GM04503 (cell line): Measurements from ENCODE around the gene ARID5B.

Experiments used
- DNase-seq: peaks from one replicate; pipeline ENCODE4 v3.0.0-alpha.2; 2012; ENCODE audit warnings: low read depth

The ARID5B gene

DNA sequence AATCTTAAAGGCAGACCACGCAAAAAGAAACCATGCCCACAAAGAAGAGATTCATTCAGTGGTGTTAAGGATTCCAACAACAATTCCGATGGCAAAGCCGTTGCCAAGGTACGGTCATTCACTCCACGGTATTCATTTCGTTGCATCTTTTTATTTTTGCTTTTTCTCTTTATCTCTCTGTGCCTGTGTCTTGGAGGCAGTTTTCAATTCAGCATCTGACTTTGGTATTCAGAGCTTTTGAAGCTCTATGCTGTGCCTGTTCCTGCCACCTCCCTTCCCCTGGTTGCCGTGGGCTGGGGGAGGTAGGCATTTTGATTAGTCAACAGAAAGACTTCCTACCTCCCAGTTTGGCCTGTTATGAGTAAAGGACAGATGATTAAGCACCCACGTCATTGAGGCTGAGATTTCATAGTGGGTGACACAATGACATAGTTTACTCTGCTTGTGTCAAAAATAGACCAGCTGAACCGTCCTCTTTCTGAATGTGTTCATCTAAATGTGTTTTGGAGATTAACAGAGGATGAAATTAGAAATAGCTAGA lies 149.5 kb downstream of the ARID5B start:
- peak; percentile 84 for DNase-seq

DNA sequence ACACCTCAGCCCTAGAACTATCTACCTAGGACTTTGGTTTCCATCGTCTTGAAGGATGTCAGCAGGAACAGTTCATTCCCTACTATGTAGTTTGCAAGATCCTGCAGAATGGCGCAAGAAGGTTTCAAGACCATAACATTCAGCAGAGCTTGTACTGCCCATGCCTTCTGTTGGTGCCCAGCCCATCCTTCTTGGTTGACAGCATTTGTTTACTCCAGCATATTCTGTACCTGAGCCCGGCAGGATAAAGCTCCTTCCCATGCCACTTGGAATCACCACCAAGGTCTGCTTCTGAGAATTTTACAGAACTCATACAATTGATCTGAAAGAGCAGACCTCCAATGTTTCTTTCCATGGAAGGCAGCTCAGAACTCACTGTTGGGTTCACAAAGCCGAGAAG lies 150.8 kb downstream of the ARID5B start:
- DNase-seq, result no peak

DNA sequence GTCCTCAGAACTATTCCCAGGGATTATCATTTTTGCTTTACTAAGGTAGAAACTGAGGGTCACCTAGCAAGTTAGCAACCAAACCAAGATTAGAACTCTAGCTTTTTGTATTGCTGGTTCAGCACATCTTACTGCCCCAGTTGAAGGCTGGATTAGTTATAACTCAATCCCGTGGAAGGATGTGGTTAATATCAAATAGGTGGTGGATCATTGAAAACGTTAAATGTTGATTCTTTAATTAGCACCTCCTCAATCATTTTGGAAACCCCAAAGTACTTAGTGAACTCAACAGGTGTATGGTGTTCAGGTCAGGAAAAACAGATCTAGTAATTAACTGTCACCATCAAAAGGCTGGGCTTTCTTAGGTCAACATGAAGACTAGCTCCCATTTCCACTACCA lies 152.4 kb downstream of the ARID5B start:
- no peak for DNase-seq

DNA sequence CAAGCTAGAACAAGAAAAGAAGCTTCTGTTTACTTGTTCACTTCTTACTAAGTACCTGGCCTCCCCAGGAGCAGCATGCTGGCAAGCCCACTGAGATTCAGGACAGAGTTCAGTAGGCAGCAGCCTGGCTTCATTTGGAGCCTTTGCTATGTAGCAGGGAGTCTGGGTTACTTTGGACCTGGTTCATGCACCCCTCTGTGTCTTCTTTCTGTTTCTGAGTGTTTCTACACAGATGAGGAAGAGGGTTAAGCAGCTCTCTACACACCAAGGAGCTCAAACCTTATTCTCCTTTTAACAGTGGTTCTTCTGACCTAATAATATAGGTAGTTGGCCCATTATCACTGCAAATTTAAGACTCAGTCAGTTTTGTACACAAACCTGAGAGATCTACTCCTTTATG lies 152.9 kb downstream of the ARID5B start:
- no peak for DNase-seq

DNA sequence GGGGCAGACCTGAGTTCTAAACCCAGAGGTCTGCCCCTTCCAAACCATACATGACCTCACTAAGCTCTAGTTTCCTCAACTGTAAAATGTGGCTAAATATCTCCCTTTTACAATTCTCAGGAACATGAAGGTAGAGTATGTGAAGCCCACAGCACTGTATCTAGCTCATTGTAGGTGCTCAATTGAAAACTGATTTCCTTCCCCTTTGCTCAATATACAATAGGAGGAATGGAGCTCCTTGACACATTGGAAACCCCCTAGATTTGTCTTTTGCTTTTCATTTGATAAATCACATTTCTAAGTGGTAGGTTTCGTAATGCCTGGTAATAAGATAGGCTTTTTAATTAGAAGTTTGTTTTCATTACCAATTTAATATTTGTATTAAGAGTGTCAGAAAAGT lies 153.3 kb downstream of the ARID5B start:
- no peak for DNase-seq

DNA sequence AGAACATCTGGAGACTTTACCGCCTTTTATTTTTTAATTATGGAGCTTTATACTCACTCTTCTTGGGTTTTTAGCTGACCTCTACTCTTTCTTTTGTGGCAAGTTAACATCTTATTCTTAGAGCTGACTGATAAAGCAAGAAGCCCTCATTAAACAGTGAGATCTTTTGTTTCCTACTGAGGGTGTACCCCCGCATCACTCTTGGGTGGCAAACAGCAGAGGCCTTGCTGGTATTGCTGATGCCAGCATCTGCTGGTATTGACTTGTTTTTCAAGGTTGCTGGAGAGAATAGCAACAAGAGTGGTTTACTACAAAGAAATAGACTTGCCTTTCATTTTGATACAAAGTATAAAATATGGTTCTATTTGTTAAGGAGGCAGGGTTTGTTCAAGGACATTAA lies 154.7 kb downstream of the ARID5B start:
- DNase-seq, result no peak

DNA sequence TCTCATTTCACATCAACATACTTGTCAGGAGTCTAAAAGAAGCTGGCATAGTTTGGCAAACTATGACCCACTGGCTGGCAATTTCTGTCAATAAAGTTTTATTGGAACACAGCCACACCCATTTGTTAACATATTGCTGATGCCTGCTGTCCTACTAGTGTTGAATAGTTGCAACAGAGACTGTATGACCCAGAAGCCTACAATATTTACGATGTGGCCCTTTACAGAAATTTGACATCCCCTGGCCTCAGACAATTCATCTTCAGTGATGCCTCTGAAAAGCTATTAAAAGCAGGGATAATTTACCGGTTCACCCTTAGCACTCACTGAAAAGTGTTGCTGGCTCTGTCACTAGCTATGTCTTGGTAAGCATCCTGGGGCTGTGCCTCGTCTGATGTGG lies 155.2 kb downstream of the ARID5B start:
- no peak for DNase-seq

DNA sequence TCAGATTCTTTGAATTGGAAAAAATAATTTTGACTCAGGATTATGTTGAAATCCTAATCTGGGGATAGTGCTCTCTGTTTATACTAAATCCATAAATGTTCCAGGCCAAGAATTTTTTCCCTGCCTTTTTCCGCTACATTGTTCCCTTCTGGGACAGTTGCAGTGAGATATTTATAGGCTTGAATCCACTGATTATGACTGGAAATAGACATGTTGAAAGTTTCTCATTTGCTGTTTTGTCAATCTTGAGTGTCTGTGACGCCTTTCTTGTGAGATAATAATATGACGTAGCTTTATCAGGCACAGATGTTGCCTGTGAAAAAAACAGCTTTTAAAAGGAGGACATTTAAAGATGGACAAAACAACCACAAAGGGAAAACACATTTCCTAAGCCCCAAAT lies 155.9 kb downstream of the ARID5B start:
- DNase-seq, result no peak

DNA sequence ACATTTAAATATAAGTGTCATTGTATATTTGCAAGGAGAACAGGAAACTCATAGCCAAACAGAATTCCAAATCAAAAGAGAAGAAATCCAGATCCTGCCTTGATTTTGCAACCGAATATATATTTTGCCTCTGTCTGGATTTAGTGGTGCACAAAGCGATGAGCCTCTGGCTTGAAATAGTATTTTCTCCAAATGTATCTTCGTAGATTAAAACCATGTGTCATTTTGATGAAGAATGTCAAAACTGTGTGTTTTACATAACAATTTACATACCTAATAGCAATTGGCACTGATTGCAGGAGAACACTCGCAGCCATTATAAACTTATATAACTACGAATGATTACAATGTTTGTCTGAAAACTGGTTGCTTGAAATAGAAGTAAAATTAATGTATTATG lies 156.4 kb downstream of the ARID5B start:
- DNase-seq, result no peak

DNA sequence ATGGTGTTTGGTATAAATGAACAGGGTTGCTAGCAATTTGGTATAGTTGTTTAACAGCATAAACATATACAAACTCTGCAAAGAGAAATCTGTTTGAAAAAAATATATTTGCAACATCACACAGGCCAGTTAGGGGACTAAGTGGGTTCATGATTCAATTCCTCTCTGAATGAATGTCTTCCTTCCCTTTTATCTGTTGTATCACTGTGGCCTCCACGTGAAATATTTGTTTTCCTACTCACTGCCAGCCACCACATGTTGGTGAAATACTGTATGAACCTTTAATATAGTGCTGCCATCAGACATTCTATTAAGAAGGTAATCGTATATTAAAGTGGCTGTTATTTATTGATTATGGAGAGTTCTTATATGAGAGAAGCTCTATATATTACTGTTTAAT lies 157.0 kb downstream of the ARID5B start:
- DNase-seq, result no peak

DNA sequence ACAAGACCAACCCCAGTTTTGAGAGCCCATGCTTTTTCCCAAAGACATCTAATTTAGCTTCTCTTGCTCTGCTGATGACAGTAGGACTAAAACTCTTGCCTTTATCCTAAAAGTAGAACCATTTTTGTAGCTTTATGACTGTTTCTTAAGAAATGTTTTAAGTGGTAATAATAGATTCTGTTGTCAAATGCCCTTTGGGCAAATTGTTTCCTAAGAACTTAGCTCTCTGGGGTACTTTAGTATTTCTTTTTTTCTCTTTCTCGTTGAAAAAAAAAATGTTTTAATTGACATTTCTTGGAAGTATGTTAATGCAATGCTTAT lies 157.4 kb downstream of the ARID5B start:
- DNase-seq, result no peak

DNA sequence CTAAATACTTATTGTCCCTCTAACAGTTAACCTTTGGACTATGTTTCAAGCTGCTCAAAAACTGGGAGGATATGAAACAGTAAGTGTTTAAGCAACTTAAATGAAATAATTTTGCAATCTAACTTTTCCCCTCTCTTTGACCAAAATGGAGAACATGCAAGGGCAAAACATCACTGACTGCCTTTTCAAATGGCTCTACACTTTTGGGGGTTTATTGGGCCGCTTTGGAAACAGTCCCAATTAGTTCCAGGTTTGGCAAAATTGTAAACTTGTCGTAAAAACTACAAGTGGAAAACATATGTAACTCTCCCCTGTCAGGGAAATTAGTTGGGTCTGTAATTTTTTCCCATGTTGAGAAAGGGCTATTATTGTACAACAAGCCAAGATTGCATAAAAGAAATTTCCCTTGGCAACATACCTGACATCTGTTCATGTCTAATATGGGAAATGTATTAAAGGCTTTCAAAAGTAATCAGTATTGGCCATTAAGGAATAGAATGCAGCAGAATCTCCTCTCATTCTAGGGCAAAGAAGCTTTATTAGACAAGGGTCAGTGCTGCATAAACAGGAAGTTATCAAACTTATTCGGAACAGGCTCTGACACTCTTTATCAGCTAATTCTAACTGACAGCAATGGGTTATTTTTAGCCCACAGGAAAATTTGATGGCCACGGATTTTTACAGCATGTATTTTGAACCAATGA lies 157.9 kb downstream of the ARID5B start:
- no peak for DNase-seq

DNA sequence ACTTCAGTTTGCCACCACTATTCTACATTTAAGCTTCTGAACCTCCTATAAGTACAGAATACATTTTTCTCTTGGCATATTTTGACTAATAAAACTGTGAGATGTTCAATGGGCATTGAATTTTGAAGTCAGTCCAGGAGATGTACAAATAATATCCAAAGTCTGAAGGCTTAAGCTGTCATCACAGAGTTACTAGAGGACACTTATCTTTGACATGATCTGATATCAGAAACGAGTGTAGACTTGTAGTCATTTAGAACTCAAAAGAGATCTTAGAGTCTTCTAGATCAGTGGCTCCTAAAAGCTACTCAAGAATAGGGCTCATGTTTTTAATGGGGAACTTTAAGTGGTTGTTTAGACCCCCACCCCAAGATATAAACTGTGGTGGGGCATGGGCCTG lies 160.5 kb downstream of the ARID5B start:
- no peak for DNase-seq

DNA sequence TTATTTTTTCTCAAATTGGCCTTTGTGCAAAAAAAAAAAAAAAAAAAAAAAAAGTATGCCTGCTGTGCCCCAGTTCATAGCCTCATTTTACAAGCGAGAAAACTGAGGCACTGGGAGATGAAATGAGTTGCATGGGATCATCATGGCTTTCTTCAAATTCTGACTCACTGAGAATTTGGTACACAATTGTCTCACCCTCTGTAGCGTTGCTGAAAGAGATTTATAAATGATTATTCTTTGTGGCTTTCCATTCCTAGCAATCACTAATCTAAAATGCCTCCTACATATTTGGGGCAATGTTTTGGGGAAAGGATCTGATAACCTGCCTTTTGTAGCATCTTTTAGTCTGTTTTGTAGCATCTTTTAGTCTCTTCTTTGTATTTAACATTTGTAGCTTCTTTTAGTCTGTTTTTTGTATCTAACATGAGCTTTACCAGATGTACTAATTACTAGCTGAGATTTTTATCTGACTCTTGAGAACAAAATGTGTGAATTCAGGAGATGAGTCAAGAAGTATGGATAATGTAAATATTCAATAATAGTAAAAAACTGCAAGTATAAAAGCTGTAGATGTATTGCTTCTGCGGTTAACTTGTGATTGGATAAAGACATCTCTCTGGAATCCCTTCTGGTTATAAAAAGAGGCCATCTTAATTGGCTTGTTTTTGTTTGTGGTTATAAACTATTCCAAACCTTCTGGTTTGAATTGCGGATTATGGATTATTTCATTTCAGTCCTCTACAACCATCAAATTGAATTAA lies 161.4 kb downstream of the ARID5B start:
- no peak for DNase-seq

DNA sequence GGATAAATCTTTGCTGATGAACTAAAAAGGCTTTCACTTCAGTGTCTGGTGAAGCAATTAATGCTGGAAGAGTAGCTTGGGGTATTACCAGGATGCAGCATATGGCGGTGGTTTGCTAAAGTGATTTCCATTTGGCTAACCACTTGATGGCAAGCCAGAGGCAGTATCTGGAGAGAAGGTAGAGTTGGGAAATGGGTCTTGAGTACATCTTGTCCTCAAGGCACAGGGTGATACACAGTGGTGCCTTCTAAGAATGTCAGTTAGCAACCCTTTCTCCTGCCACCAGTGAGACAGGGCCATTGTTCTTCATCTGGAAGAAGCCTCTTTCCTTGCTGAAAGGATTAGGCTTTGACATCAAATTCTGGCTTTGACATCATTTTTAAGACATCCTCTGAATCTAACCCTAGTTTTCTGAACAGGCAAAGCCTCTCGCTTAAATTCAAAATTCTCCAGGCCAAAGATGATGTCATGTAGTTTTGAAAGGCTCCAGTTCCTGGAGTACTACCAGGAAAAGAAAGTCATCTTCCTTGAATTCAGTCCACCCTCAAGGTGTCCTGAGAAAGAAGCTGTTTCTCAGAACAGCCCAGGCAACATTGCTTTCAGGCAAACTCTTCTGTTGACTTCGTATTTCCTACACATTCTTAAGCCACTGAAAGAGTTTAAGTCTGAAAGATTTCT lies 162.4 kb downstream of the ARID5B start:
- DNase-seq, result no peak

DNA sequence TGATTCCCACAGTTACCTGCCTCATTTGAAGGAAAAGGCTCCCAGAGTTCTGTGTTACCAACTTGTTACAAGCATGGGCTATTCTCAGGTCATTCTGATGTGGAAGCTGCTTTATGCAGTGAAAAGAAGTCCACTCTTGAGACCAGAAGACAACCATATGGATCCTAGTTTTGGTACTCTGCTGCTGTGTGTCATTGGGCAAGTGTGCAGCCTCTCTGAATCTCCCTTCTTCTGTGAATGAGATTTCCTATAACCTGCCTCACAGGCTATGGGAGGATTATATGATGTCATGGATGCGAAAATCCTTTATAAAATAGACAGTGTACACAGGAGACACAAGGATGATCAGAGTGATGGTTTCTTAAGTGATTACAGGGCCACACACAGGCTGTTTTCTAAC lies 166.1 kb downstream of the ARID5B start:
- no peak for DNase-seq

DNA sequence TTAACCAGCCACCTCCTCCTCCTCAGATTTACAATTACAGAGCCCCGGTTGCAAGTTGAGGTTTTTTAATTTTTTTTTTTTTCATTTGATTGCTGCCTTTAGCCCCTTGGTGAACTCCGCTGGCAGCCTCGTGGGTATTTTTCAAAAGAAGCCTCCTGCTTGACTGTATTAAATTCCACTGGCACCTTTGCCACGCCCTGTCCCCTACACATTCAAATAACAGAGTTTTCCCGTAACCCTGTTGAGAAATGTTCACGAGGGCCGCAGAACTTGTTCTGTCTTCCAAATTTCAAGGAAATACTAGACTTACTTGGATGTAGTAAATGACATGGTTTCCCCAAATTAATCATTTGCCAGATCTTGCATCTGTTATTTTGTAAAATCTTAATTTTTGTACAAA lies 167.0 kb downstream of the ARID5B start:
- DNase-seq, result no peak

DNA sequence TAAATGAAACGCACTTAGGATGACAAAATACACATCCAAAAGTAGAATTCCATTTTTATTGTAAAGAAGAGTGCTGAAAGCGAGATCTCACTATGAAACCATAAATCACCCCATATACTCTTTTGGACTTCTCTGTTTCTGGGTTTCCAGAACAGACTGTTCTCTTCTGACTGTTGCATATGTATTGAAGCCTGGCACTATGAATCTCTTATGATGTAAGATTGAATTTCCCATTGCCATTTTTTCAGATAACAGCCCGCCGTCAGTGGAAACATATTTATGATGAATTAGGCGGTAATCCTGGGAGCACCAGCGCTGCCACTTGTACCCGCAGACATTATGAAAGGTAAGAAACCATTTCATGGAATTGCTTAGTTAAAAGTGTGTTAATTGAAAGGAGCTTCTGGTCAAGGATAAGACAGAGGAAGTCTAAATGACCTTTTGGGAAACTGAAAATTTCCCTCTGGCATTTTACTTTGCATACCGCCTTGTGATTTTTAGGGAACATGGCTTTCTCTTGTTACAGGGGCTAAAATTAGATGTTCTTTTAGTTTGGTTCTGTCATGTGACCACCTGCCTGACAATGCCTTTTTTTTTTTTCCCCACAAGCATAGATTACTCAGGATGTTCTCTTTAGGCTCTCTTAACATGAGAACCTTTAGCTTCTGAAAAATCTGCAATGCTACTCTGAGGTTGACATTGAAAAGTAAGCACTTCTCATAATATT lies 168.1 kb downstream of the ARID5B start:
- DNase-seq, result no peak

DNA sequence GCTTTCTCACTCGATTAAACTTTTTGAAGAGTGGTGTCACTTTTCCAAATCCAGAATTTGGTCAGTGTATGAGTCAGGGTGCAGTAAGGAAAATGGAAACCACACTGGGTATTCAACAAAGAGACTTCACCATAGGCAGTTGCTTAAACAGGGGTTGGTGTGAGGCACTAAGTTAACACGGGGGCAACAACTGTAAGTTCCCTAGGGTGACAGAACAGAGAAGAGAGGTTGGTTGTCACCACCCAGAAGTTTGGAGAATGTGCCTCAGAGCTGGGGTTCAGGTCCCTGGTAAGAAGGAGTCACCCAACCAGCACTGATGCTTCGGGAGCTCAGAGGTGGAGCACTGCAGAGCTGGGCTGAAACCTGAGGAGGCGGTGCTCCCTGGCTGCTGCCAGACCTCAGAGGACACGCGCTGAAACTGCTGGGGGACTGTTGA lies 170.4 kb downstream of the ARID5B start:
- no peak for DNase-seq

DNA sequence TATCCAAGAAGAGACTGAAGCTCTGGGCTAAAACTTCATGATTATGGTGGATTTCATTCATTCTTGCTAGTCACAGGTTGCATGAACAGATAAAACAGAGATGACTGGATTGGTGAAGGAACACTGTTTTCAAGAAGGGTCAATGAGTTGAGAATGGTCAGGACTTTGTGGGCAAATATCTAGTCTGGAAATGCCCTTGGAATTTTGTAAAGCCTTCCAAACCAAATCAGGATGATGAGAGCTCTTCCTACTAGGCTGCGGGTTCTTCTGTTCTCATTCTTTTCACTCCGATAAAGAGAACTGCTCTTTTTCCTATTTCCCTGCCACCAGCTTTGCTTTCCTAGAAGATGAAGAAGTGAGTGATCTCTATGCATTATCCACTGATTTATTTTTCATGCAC lies 171.4 kb downstream of the ARID5B start:
- no peak for DNase-seq

DNA sequence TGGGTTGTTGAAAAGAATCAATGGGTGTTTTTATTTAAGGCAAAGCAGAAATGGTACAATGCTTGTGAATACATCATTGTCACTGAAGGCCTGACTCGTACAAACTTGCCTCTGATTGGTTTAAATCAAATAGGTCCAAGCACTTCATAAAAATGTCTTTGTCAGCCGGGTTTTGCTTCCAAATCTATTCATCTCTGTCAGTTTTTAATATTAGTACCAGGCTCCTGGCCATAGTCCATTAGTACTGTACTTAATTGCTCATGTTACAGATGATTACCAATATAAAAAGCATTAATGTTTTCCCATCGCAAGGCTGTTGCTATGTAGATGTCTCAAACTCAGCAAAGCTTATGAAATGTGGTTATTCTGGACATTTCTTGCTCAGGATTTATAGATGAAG lies 171.9 kb downstream of the ARID5B start:
- no peak for DNase-seq

DNA sequence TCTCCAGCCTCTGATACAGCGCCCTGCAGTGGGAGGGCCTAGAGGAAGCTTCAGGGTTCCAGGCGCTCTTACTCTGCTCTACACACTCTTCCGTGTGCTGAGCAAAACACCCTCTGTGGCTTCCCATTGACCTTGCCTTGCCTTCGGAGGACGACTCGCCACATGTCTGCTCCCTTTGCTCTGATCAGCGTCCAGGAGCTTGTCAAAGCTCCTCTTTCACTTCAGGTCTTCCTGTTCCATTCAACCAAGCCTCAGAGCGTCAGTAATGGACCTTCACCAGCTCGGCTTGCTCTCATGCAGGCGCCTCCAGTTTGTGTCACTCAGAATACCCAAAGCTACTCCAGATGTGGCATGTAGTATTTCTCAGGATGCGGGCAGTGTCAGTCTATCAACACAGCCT lies 173.9 kb downstream of the ARID5B start:
- no peak for DNase-seq

DNA sequence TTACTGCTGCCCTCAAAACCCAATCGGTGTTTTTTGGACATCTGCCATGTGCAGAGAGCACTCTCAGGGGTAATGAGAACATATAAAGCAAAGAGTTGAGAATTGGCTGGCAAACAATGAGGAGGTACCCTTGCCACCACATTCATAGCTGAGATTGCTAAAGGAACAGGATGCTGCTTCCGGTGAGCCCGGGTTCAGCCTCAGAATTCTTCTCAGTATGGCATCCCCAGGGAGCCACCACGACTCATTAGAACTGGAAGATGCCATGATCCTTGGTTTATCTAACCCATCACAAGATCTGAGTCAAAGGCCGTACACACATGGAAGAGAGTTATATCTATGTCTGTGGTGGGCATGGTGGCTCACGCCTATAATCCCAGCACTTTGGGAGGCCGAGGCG lies 174.4 kb downstream of the ARID5B start:
- DNase-seq, result no peak
